GM12873 (cell line): ENCODE data around the gene ZBTB47.

Experiments
- CTCF ChIP-seq: IDR thresholded peaks from 2 replicates; pipeline ENCODE4 v1.5.1; 2012; ENCODE audit warnings: low read depth, mild to moderate bottlenecking, moderate library complexity, low read length, control low read depth; ENCODE audit not compliant: insufficient read depth; ENCODE audit errors: missing control alignments

Gene ZBTB47

GRCh38 chr3:42682301-42683070, 29.0 kb downstream of the ZBTB47 start:
- no peak for TF ChIP-seq CTCF

GRCh38 chr3:42683875-42684598, 30.5 kb downstream of the ZBTB47 start:
- no peak for TF ChIP-seq CTCF

DNA sequence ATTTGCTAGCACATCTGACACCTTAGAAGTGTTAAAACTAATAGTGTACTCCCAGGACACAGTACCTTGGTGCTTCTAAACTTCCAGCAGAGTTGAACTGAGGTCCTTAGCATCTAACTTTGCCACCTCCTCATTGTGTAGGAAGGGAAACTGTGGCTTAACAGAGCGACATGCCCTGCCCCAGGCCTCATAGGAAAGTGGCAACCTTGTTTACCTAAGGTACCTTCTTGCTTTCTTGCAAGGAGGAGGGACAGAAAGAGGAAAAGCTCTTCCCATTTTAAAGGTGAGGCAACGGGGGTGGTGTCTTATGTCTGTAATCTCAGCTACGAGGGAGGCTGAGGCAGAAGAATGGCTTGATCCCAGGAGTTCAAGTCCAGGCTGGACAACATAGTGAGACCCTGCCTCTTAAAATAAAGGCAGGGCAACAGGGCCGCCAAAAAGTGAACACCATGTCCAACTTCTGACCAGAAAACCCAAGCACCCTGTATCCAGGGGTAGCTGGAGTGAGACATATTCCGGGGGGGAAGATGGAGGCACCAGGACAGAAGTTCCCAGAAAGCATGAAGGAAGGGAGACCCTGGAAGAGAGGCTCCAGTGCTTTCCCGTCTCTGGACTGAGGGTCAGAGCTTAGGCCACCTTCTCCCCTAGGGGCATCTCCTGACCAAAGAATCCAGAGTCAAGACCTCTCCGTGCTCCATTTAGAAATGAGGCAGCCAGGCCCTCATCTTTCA, 31.3 kb downstream of the ZBTB47 start:
- TF ChIP-seq CTCF = no peak

GRCh38 chr3:42685363-42685881, 31.9 kb downstream of the ZBTB47 start, which contains the start of gene KLHL40:
Gene KLHL40, plus strand, starts transcription at chr3:42685537. Its CDS starts 82 bp downstream, at chr3:42685619.
- no peak for TF ChIP-seq CTCF

DNA sequence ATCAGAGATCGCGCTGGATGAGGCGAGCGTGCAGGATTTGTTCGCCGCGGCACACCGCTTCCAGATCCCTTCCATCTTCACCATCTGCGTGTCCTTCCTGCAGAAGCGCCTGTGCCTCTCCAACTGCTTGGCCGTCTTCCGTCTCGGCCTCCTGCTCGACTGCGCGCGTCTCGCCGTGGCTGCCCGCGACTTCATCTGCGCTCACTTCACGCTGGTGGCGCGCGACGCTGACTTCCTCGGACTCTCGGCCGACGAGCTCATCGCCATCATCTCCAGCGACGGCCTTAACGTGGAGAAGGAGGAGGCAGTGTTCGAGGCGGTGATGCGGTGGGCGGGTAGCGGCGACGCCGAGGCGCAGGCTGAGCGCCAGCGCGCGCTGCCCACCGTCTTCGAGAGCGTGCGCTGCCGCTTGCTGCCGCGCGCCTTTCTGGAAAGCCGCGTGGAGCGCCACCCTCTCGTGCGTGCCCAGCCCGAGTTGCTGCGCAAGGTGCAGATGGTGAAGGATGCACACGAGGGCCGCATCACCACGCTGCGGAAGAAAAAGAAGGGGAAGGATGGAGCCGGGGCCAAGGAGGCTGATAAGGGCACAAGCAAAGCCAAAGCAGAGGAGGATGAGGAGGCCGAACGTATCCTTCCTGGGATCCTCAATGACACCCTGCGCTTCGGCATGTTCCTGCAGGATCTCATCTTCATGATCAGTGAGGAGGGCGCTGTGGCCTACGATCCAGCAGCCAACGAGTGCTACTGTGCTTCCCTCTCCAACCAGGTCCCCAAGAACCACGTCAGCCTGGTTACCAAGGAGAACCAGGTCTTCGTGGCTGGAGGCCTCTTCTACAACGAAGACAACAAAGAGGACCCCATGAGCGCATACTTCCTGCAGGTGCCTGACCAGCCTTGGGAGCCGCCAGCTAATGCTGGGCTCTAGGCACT, 32.7 kb downstream of the ZBTB47 start:
- no peak for TF ChIP-seq CTCF

DNA sequence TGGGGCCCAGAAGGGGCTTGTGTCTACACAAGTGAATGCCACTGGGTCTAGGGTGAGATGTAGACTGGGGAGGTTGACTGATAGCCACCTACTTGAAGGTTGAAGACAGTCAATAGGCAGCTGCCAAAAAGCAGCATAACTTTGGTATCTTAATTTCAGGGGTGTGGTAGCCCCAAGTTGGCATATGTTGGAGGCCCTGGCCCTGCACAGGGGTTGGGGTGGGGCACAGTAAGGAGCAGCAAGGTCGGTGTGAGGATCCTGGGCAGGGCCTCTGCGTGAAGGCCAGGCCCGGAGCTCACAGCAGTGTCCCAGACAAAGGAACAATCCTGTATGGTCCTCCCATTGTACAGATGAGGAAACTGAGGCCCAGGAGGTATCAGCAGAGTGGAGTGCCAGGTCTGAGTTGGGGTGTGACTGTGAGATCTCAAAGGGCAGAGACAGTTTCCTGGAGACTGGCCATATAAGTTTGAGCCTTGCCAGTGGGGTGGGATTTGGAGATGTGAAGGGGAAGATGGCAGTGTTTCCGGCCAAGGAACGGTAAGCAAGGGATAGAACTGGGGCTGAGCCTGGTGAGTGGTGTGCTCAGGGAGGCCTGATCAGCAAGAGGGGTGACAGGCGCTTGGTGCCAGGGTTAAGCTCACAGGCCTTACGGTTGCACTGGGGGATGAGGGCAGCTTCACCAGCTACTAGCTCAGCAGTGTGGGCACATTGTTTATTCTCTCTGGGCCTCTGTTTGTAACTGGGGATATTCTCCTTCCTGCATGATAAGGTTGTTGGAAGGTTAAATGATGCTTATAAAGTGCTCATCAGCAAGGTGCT, 33.5 kb downstream of the ZBTB47 start:
- TF ChIP-seq CTCF = no peak
